COR-L47 (cell line): ENCODE data around the gene ADAM10.

ENCODE experiments used
- DNase-seq: peaks from one replicate; lab custom pipeline; 2025; lab: John Stamatoyannopoulos, UW

Gene ADAM10

GRCh38 chr15:58715266-58715917, 34.1 kb downstream of the ADAM10 start:
- no peak for DNase-seq

GRCh38 chr15:58710701-58711100, 38.8 kb downstream of the ADAM10 start:
- no peak for DNase-seq

GRCh38 chr15:58707397-58707796, 42.1 kb downstream of the ADAM10 start:
- no peak for DNase-seq

- DNase-seq: no peak
Measured at GRCh38 chr15:58705105-58705504, 44.4 kb downstream of the ADAM10 start.

GRCh38 chr15:58704155-58704865, 45.2 kb downstream of the ADAM10 start:
- DNase-seq: no peak

GRCh38 chr15:58703610-58704009, 45.9 kb downstream of the ADAM10 start:
- DNase-seq: no peak

GRCh38 chr15:58702233-58702632, 47.3 kb downstream of the ADAM10 start:
- DNase-seq: no peak

GRCh38 chr15:58701376-58701775, 48.1 kb downstream of the ADAM10 start:
- DNase-seq: no peak

GRCh38 chr15:58699769-58700168, 49.7 kb downstream of the ADAM10 start:
- no peak for DNase-seq

- DNase-seq: no peak
Measured at GRCh38 chr15:58698887-58699641, 50.4 kb downstream of the ADAM10 start.

- DNase-seq: no peak
Measured at GRCh38 chr15:58697220-58697619, 52.3 kb downstream of the ADAM10 start.

- DNase-seq: no peak
Measured at GRCh38 chr15:58696738-58697137, 52.8 kb downstream of the ADAM10 start.

GRCh38 chr15:58694641-58695398, 54.7 kb downstream of the ADAM10 start:
- DNase-seq: no peak

- no peak for DNase-seq
Measured at GRCh38 chr15:58690703-58691102, 58.8 kb downstream of the ADAM10 start.

GRCh38 chr15:58689646-58690045, 59.9 kb downstream of the ADAM10 start:
- no peak for DNase-seq

GRCh38 chr15:58686286-58686685, 63.2 kb downstream of the ADAM10 start:
- no peak for DNase-seq

GRCh38 chr15:58684751-58685150, 64.8 kb downstream of the ADAM10 start:
- DNase-seq: no peak

GRCh38 chr15:58684036-58684710, 65.3 kb downstream of the ADAM10 start:
- no peak for DNase-seq

GRCh38 chr15:58682234-58682633, 67.3 kb downstream of the ADAM10 start:
- DNase-seq: no peak

GRCh38 chr15:58678683-58679082, 70.8 kb downstream of the ADAM10 start:
- no peak for DNase-seq

- DNase-seq: no peak
Measured at GRCh38 chr15:58677426-58677825, 72.1 kb downstream of the ADAM10 start.

- DNase-seq: no peak
Measured at GRCh38 chr15:58676766-58677165, 72.7 kb downstream of the ADAM10 start.
